ENCODE measurements around the gene GP1BA. TPM values are rescaled to one million over a fixed set of nuclear protein-coding genes. Genes with fewer than 3 reads are reported as not detected.

Gene GP1BA
- total and polyA plus RNA-seq, 2 donors (not counting 3 experiments of a cell fraction or from before 2014, with no cell fraction given), result not detected

DNA sequence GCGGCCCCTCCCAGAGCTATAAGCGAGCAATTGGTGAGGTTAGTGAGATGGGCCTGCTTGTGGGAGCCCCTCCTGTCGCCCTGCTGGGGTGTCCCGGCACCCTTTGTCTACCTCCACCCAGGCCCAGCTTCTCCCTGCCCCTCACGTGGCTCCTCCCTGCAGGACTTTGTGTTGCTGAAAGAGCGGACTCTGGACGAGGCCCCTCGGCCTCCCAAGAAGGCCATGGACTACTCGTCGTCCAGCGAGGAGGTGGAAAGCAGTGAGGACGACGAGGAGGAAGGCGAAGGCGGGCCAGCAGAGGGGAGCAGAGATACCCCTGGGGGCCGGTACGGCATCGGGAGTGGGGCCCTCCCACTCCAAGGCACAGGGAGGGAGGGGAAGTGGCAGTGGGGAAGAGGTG lies 38.8 kb upstream of the GP1BA start:
- TF ChIP-seq JUN (IDR thresholded peaks at IDR 0.05; ENCODE audit: borderline replicate concordance, insufficient read depth, insufficient read length, low read depth) (no peak), MYC (IDR thresholded peaks at IDR 0.05; ENCODE audit: low read depth, low read length) (no peak), POLR2A (IDR thresholded peaks at IDR 0.05; ENCODE audit: low read depth, low read length) (no peak), GATA2 (IDR thresholded peaks at IDR 0.05; ENCODE audit: insufficient read depth, insufficient read length, low read depth, low read length) (no peak), CTCF (IDR thresholded peaks at IDR 0.05; ENCODE audit: extremely low read depth in 1 of 2, insufficient read depth in 1 of 2, low read depth in 1 of 2, low read length in 2 of 2) (no peak), EZH2 (IDR thresholded peaks at IDR 0.05; ENCODE audit: borderline replicate concordance, low read depth, low read length, severe bottlenecking) (no peak), POLR2AphosphoS5 (IDR thresholded peaks at IDR 0.05; ENCODE audit: insufficient read depth, low read depth, low read length) (no peak), FOS (IDR thresholded peaks at IDR 0.05; ENCODE audit: borderline replicate concordance, insufficient read depth, low read length) (no peak)
- TF ChIP-seq, protein P1, sequence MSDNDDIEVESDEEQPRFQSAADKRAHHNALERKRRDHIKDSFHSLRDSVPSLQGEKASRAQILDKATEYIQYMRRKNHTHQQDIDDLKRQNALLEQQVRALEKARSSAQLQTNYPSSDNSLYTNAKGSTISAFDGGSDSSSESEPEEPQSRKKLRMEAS (IDR thresholded peaks at IDR 0.05; ENCODE audit: insufficient read depth, insufficient read length), result no peak
- ChIA-PET CTCF (no interaction called here), POLR2A (no interaction called here)
- intact Hi-C loops (cut with micrococcal nuclease), result no loop called here
- H3K4me3 ChIP-seq (replicated peaks in 1 of 3; ENCODE audit: insufficient read depth in 1 of 3, low read depth in 1 of 3, low read length in 3 of 3), result no peak overlapping the region
- no peak overlapping the region for H3K27ac ChIP-seq (ENCODE audit: insufficient read depth, low read depth, low read length)
- no peaks in the 10 kb centered on the region for H3K79me2 ChIP-seq (ENCODE audit: control insufficient read depth, insufficient read depth, low read length)
- no peak for FAIRE-seq
- no peak overlapping the region for H3K9ac ChIP-seq (replicated peaks; ENCODE audit: extremely low read depth, insufficient read depth, low read length)
- H3K4me2 ChIP-seq (ENCODE audit: insufficient read depth, low read length), result no peak overlapping the region
- no TSS peak for BruUV-seq (replicated peaks)
- no peaks in the 10 kb centered on the region for H3K27me3 ChIP-seq (ENCODE audit: control insufficient read depth in 2 of 2, insufficient read depth in 2 of 2, low read length in 2 of 2)
- DNase-seq (ENCODE audit: low read depth, low spot score), result no peak
- H3K9me3 ChIP-seq (replicated peaks; ENCODE audit: control insufficient read depth, insufficient read depth, low read length), result no peaks in the 10 kb centered on the region
- no peak overlapping the region for H2AFZ ChIP-seq (ENCODE audit: low read depth, low read length)
- H3K36me3 ChIP-seq (ENCODE audit: control insufficient read depth in 2 of 2, extremely low read depth in 1 of 2, insufficient read depth in 2 of 2, low read length in 2 of 2), result peaks cover 0 to 65% of the 10 kb centered on the region in 2 experiments
- H3K4me1 ChIP-seq (ENCODE audit: control insufficient read depth, extremely low read depth, insufficient read depth, low read length), result no peaks in the 10 kb centered on the region
- H3K9me1 ChIP-seq (replicated peaks; ENCODE audit: control insufficient read depth, extremely low read depth, insufficient read depth, low read length), result no peaks in the 10 kb centered on the region
- dilution Hi-C loops (cut with MboI; ENCODE audit: extremely low pct_ligation_motif_present, low sequenced_read_pairs), result no loop called here
- H4K20me1 ChIP-seq (replicated peaks; ENCODE audit: control insufficient read depth, extremely low read depth, insufficient read depth, low read length), result no peaks in the 10 kb centered on the region
